ENCODE data around the gene RUVBL2.
"Not testable (repeated sequence)": the region's sequence is repeated elsewhere in the genome, so short reads cannot be mapped to it uniquely, and the experiment has no call there.

RUVBL2 gene

GRCh38 chr19:49049011-49049410 is 55.3 kb downstream of the RUVBL2 start, which contains the start of gene CGB8:
CGB8 (minus strand) TSS chr19:49049111; CDS start chr19:49048739, 372 bp downstream.
- not testable (repeated sequence) for H2BK15ac ChIP-seq (ENCODE audit: low read depth, poor library complexity, severe bottlenecking); H3K9me3 ChIP-seq (ENCODE audit: control insufficient read depth, low read length); H3K79me1 ChIP-seq (replicated peaks; ENCODE audit: low read length, poor library complexity, severe bottlenecking); H2BK5ac ChIP-seq (ENCODE audit: low read depth, low read length, poor library complexity, severe bottlenecking); H3K4me3 ChIP-seq (ENCODE audit: insufficient read depth in 1 of 2, low read depth in 1 of 2, low read length in 2 of 2); H3K23ac ChIP-seq (ENCODE audit: low read length in 2 of 2); H3K18ac ChIP-seq (ENCODE audit: low read depth in 1 of 2, low read length in 2 of 2); H2BK120ac ChIP-seq (ENCODE audit: low read depth, low read length); H2AFZ ChIP-seq (ENCODE audit: low read depth, low read length); H4K8ac ChIP-seq (ENCODE audit: low read length); H3K36me3 ChIP-seq (ENCODE audit: control insufficient read depth in 1 of 2, insufficient read depth in 2 of 2, low read depth in 1 of 2, low read length in 2 of 2); H4K91ac ChIP-seq (ENCODE audit: low read length); H3K27me3 ChIP-seq (ENCODE audit: control insufficient read depth in 1 of 2, insufficient read depth in 1 of 2, low read length in 2 of 2); H3K14ac ChIP-seq (ENCODE audit: low read length in 2 of 2); H3K4me1 ChIP-seq (ENCODE audit: control insufficient read depth, insufficient read depth, low read depth, low read length); H3K27ac ChIP-seq (ENCODE audit: low read length, poor library complexity, severe bottlenecking); H2AK5ac ChIP-seq (ENCODE audit: low read length, severe bottlenecking); H3K4me2 ChIP-seq (ENCODE audit: low read length, poor library complexity, severe bottlenecking); DNase-seq; H3K9ac ChIP-seq (ENCODE audit: low read length); H3K4ac ChIP-seq (ENCODE audit: low read depth in 1 of 2, low read length in 2 of 2); H2BK12ac ChIP-seq (ENCODE audit: low read length in 2 of 2)
- 91% methylated on average over 7 of the region's 12 CpGs for WGBS

- H2BK5ac ChIP-seq (ENCODE audit: low read depth, low read length, poor library complexity, severe bottlenecking); DNase-seq: not testable (repeated sequence)
These were observed 56.1 kb downstream of the RUVBL2 start for GRCh38 chr19:49049834-49050233.

GRCh38 chr19:49050376-49051033 is 56.8 kb downstream of the RUVBL2 start:
- peak overlapping the region; percentile 15 for H4K91ac ChIP-seq (ENCODE audit: low read length)
- not testable (repeated sequence) for H3K27ac ChIP-seq (ENCODE audit: low read length, poor library complexity, severe bottlenecking); H3K27me3 ChIP-seq (ENCODE audit: control insufficient read depth in 1 of 2, insufficient read depth in 1 of 2, low read length in 2 of 2); H3K14ac ChIP-seq (ENCODE audit: low read length in 2 of 2); H3K18ac ChIP-seq (ENCODE audit: low read depth in 1 of 2, low read length in 2 of 2); H3K4me3 ChIP-seq (ENCODE audit: insufficient read depth in 1 of 2, low read depth in 1 of 2, low read length in 2 of 2); H2AK5ac ChIP-seq (ENCODE audit: low read length, severe bottlenecking); H2AFZ ChIP-seq (ENCODE audit: low read depth, low read length); H3K9me3 ChIP-seq (ENCODE audit: control insufficient read depth, low read length); H3K4me2 ChIP-seq (ENCODE audit: low read length, poor library complexity, severe bottlenecking); H2BK12ac ChIP-seq (ENCODE audit: low read length in 2 of 2); H4K8ac ChIP-seq (ENCODE audit: low read length); H3K4me1 ChIP-seq (ENCODE audit: control insufficient read depth, insufficient read depth, low read depth, low read length); H3K9ac ChIP-seq (ENCODE audit: low read length); H3K23ac ChIP-seq (ENCODE audit: low read length in 2 of 2); H3K4ac ChIP-seq (ENCODE audit: low read depth in 1 of 2, low read length in 2 of 2); H2BK5ac ChIP-seq (ENCODE audit: low read depth, low read length, poor library complexity, severe bottlenecking); H3K36me3 ChIP-seq (ENCODE audit: control insufficient read depth in 1 of 2, insufficient read depth in 2 of 2, low read depth in 1 of 2, low read length in 2 of 2); H3K79me1 ChIP-seq (replicated peaks; ENCODE audit: low read length, poor library complexity, severe bottlenecking); H2BK15ac ChIP-seq (ENCODE audit: low read depth, poor library complexity, severe bottlenecking); H2BK120ac ChIP-seq (ENCODE audit: low read depth, low read length)
- DNase-seq = peak; percentile 59
- whole genome bisulfite sequencing = 38% methylated on average over 24 of the region's 24 CpGs

More at GRCh38 chr19:49049834-49050233, 56.1 kb downstream of the RUVBL2 start:
- not testable (repeated sequence) for H3K36me3 ChIP-seq (ENCODE audit: control insufficient read depth in 1 of 2, insufficient read depth in 2 of 2, low read depth in 1 of 2, low read length in 2 of 2); H3K14ac ChIP-seq (ENCODE audit: low read length in 2 of 2); H3K4ac ChIP-seq (ENCODE audit: low read depth in 1 of 2, low read length in 2 of 2); H3K23ac ChIP-seq (ENCODE audit: low read length in 2 of 2); H3K4me1 ChIP-seq (ENCODE audit: control insufficient read depth, insufficient read depth, low read depth, low read length); H4K8ac ChIP-seq (ENCODE audit: low read length); H3K4me3 ChIP-seq (ENCODE audit: insufficient read depth in 1 of 2, low read depth in 1 of 2, low read length in 2 of 2); H2BK12ac ChIP-seq (ENCODE audit: low read length in 2 of 2); H3K4me2 ChIP-seq (ENCODE audit: low read length, poor library complexity, severe bottlenecking); H4K91ac ChIP-seq (ENCODE audit: low read length); H2AFZ ChIP-seq (ENCODE audit: low read depth, low read length); H3K9ac ChIP-seq (ENCODE audit: low read length); H2BK120ac ChIP-seq (ENCODE audit: low read depth, low read length); H2BK15ac ChIP-seq (ENCODE audit: low read depth, poor library complexity, severe bottlenecking); H3K9me3 ChIP-seq (ENCODE audit: control insufficient read depth, low read length); H3K79me1 ChIP-seq (replicated peaks; ENCODE audit: low read length, poor library complexity, severe bottlenecking); H3K18ac ChIP-seq (ENCODE audit: low read depth in 1 of 2, low read length in 2 of 2); H3K27ac ChIP-seq (ENCODE audit: low read length, poor library complexity, severe bottlenecking); H3K27me3 ChIP-seq (ENCODE audit: control insufficient read depth in 1 of 2, insufficient read depth in 1 of 2, low read length in 2 of 2); H2AK5ac ChIP-seq (ENCODE audit: low read length, severe bottlenecking)
- no CpG with 5 or more reads among the region's 4 CpGs for WGBS

- no peaks in the 10 kb centered on the region for H3K9me3 ChIP-seq (ENCODE audit: control insufficient read depth, low read length)
- H3K4me3 ChIP-seq (ENCODE audit: insufficient read depth in 1 of 2, low read depth in 1 of 2, low read length in 2 of 2) = peak overlapping the region; percentile 59 to 72
- peak overlapping the region; percentile 82 for H2AFZ ChIP-seq (ENCODE audit: low read depth, low read length)
- H3K4ac ChIP-seq (ENCODE audit: low read depth in 1 of 2, low read length in 2 of 2) = no peak overlapping the region
- no peak overlapping the region for H4K91ac ChIP-seq (ENCODE audit: low read length)
- 1% methylated on average over 63 of the region's 63 CpGs for WGBS
- DNase-seq = peak; percentile 65
- H3K18ac ChIP-seq (ENCODE audit: low read depth in 1 of 2, low read length in 2 of 2) = peak overlapping the region in 1 of 2 experiments; percentile 91
- peaks cover 0 to under 1% of the 10 kb centered on the region in 2 experiments for H3K36me3 ChIP-seq (ENCODE audit: control insufficient read depth in 1 of 2, insufficient read depth in 2 of 2, low read depth in 1 of 2, low read length in 2 of 2)
- H4K8ac ChIP-seq (ENCODE audit: low read length) = peak overlapping the region; percentile 12
- peak overlapping the region; percentile 54 for H3K9ac ChIP-seq (ENCODE audit: low read length)
- H3K4me2 ChIP-seq (ENCODE audit: low read length, poor library complexity, severe bottlenecking) = peak overlapping the region; percentile 93
- H3K27ac ChIP-seq (ENCODE audit: low read length, poor library complexity, severe bottlenecking) = no peak overlapping the region
- H2BK120ac ChIP-seq (ENCODE audit: low read depth, low read length) = no peak overlapping the region
- no peak overlapping the region for H2BK5ac ChIP-seq (ENCODE audit: low read depth, low read length, poor library complexity, severe bottlenecking)
- peak overlapping the region in 1 of 2 experiments; percentile 86 for H3K14ac ChIP-seq (ENCODE audit: low read length in 2 of 2)
- peaks cover 17% of the 10 kb centered on the region for H3K4me1 ChIP-seq (ENCODE audit: control insufficient read depth, insufficient read depth, low read depth, low read length)
- H3K27me3 ChIP-seq (ENCODE audit: control insufficient read depth in 1 of 2, insufficient read depth in 1 of 2, low read length in 2 of 2) = peaks cover 14 to 51% of the 10 kb centered on the region in 2 experiments
- H2BK12ac ChIP-seq (ENCODE audit: low read length in 2 of 2) = no peak overlapping the region
- peaks cover 3% of the 10 kb centered on the region for H3K79me1 ChIP-seq (replicated peaks; ENCODE audit: low read length, poor library complexity, severe bottlenecking)
- no peak overlapping the region for H2BK15ac ChIP-seq (ENCODE audit: low read depth, poor library complexity, severe bottlenecking)
- H3K23ac ChIP-seq (ENCODE audit: low read length in 2 of 2) = no peak overlapping the region
- no peak overlapping the region for H2AK5ac ChIP-seq (ENCODE audit: low read length, severe bottlenecking)
These were observed 62.6 kb downstream of the RUVBL2 start for GRCh38 chr19:49056101-49056901.

Data from mesenchymal stem cell (in vitro differentiated cells and primary cell).